KMS-11 (cell line): ENCODE measurements around the gene COG6.

ENCODE experiments used
- H2AFZ ChIP-seq: fragments of 200-600 bp; sonication (generic); 2 replicates; pipeline ENCODE4 v1.6.1; 2016; ENCODE audit warnings: antibody characterized with exemption, mixed run types, low read depth
- H3K27ac ChIP-seq: fragments of 200-600 bp; sonication (generic); 2 replicates; pipeline ENCODE4 v1.6.1; 2016; ENCODE audit warnings: mild to moderate bottlenecking, mixed run types
- H3K27me3 ChIP-seq: fragments of 200-600 bp; sonication (generic); 2 replicates; pipeline ENCODE4 v1.6.1; 2017; ENCODE audit warnings: mild to moderate bottlenecking, low read depth, mixed run types, moderate library complexity; ENCODE audit not compliant: insufficient read depth
- H3K36me3 ChIP-seq: fragments of 200-600 bp; sonication (generic); 2 replicates; pipeline ENCODE4 v1.6.1; 2017; ENCODE audit warnings: mild to moderate bottlenecking, mixed run types; ENCODE audit not compliant: insufficient read depth
- H3K4me1 ChIP-seq: fragments of 200-600 bp; sonication (generic); 2 replicates; pipeline ENCODE4 v1.6.1; 2016; ENCODE audit warnings: mild to moderate bottlenecking, low read depth, mixed run types; ENCODE audit not compliant: poor library complexity, severe bottlenecking
- H3K4me2 ChIP-seq: fragments of 200-600 bp; sonication (generic); 2 replicates; pipeline ENCODE4 v1.7.0; 2016; ENCODE audit warnings: mild to moderate bottlenecking, mixed run types
- H3K4me3 ChIP-seq: fragments of 200-600 bp; sonication (generic); IDR thresholded peaks from 2 replicates; pipeline ENCODE4 v1.6.1; 2017; ENCODE audit warnings: low read depth, low read length, mixed read lengths; ENCODE audit not compliant: insufficient read depth
- H3K79me2 ChIP-seq: fragments of 200-600 bp; sonication (generic); 2 replicates; pipeline ENCODE4 v1.6.1; 2016; ENCODE audit warnings: low read depth, mixed run types; ENCODE audit not compliant: insufficient read depth
- H3K9ac ChIP-seq: fragments of 200-600 bp; sonication (generic); 2 replicates; pipeline ENCODE4 v1.6.1; 2016; ENCODE audit warnings: mild to moderate bottlenecking, mixed run types
- H4K20me1 ChIP-seq: fragments of 200-600 bp; sonication (generic); 2 replicates; pipeline ENCODE4 v1.6.1; 2016; ENCODE audit warnings: mild to moderate bottlenecking, mixed run types; ENCODE audit not compliant: insufficient read depth
- CTCF ChIP-seq: fragments of 200-600 bp; sonication (generic); conservative IDR thresholded peaks from 2 replicates; pipeline ENCODE4 v1.6.1; 2017; ENCODE audit warnings: low read depth, mild to moderate bottlenecking, antibody characterized with exemption, low read length, moderate library complexity, mixed read lengths

Gene COG6

DNA sequence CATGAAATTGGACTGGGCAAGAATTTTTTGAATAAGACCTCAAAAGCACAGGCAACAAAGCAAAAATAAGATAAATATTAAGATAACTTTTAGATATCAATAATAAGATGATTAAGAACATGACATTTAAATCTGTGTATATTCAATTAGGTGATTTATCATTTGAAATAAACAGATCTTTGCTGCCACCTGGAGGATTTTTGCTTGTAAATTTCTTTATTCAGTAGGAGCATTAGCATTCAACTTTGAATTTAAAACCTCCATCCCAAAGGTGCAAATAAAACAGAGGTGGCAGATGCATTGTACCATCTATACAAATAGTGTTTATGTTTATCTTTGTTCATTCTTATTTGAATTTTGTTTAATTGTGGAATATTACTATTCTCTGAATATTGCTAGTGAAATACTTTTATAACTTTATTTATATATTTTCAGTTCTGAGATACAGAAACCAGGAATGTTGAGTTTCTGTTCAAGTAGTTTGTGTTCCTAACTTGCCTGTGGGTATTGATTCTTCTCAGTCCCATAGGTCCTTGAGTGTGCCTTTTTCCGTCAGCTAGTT, 20.9 kb downstream of the COG6 start:
- H3K36me3 ChIP-seq = no peaks in the 10 kb centered on the region
- H3K79me2 ChIP-seq = no peaks in the 10 kb centered on the region
- H3K4me3 ChIP-seq = no peak overlapping the region
- H4K20me1 ChIP-seq = no peaks in the 10 kb centered on the region
- no peak overlapping the region for H3K27ac ChIP-seq
- H2AFZ ChIP-seq = no peak overlapping the region
- no peak overlapping the region for H3K4me2 ChIP-seq
- H3K4me1 ChIP-seq = no peaks in the 10 kb centered on the region
- TF ChIP-seq CTCF = peak; percentile 48; the same call in 1 of the 2 replicates
- no peak overlapping the region for H3K9ac ChIP-seq
- no peaks in the 10 kb centered on the region for H3K27me3 ChIP-seq

DNA sequence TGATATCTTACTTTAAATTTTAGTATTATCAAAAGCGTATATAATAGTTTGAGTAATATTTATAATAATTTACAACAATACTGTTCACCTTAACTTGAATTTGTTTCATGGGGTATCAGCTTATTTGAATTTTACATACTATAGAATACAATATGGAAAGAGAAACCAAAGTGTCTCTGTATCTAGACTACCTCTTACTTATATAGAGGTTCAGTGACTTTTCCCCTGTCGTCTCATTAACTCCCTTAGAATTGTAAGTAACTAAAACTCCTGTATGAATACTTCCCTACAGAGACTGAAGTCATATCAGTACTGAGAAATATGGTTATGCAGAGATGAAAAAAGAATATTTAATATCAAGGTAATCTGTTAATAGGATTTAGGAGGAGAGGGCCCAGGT, 26.8 kb downstream of the COG6 start:
- Histone ChIP-seq H3K4me3 (no peak overlapping the region), H3K27me3 (no peaks in the 10 kb centered on the region), H3K36me3 (no peaks in the 10 kb centered on the region), H2AFZ (no peak overlapping the region), H3K9ac (no peak overlapping the region), H3K4me1 (no peaks in the 10 kb centered on the region), H3K27ac (no peak overlapping the region), H3K4me2 (no peak overlapping the region), H3K79me2 (no peaks in the 10 kb centered on the region), H4K20me1 (no peaks in the 10 kb centered on the region)
- no peak for TF ChIP-seq CTCF

GRCh38 chr13:39682788-39683187, 27.3 kb downstream of the COG6 start:
- no peaks in the 10 kb centered on the region for H3K4me1 ChIP-seq
- no peak overlapping the region for H3K4me3 ChIP-seq
- H2AFZ ChIP-seq = no peak overlapping the region
- H3K36me3 ChIP-seq = no peaks in the 10 kb centered on the region
- H4K20me1 ChIP-seq = no peaks in the 10 kb centered on the region
- H3K27ac ChIP-seq = no peak overlapping the region
- no peak for TF ChIP-seq CTCF
- H3K4me2 ChIP-seq = no peak overlapping the region
- H3K9ac ChIP-seq = no peak overlapping the region
- no peaks in the 10 kb centered on the region for H3K27me3 ChIP-seq
- no peaks in the 10 kb centered on the region for H3K79me2 ChIP-seq

DNA sequence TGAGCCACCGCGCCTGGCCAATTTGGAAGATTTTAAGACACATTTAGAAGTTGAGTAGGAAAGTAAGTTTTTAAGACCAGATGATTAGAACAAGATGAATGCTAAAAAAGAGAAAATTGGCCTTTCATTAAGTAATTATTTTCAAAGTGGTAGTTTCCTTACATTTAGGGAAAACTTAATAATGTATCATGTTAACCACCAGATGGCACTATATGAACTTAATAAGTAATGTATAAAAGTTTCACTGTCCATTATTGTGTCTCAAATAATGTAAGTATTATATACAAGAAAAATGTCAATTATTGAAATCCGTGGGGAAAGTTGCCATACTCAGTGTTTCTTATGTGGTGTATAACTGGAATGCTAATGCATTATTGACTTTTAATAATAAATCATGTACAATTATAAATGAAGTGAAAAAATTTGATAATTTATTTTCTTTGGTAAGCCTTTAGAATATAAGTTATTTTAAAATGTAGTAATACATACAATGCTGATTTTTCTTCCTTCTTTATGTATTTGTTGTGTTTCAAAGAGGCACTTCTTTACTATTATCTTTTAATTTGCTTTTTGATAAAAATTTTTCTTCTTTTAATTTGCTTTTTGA, 29.2 kb downstream of the COG6 start:
- TF ChIP-seq CTCF = peak; percentile 45
- Histone ChIP-seq H3K9ac (no peak overlapping the region), H3K4me2 (no peak overlapping the region), H3K27ac (no peak overlapping the region), H3K27me3 (no peaks in the 10 kb centered on the region), H3K36me3 (no peaks in the 10 kb centered on the region), H3K4me3 (no peak overlapping the region), H4K20me1 (no peaks in the 10 kb centered on the region), H3K79me2 (no peaks in the 10 kb centered on the region), H2AFZ (no peak overlapping the region), H3K4me1 (no peaks in the 10 kb centered on the region)
